Measurements from ENCODE around the gene CPZ. TPM values are rescaled to one million over a fixed set of nuclear protein-coding genes. Genes with fewer than 3 reads are reported as not detected.
"Not testable (repeated sequence)": the region's sequence is repeated elsewhere in the genome, so short reads cannot be mapped to it uniquely, and the experiment has no call there.

The CPZ gene
- total RNA-seq, 1 donor from 2014 or later: not detected

DNA sequence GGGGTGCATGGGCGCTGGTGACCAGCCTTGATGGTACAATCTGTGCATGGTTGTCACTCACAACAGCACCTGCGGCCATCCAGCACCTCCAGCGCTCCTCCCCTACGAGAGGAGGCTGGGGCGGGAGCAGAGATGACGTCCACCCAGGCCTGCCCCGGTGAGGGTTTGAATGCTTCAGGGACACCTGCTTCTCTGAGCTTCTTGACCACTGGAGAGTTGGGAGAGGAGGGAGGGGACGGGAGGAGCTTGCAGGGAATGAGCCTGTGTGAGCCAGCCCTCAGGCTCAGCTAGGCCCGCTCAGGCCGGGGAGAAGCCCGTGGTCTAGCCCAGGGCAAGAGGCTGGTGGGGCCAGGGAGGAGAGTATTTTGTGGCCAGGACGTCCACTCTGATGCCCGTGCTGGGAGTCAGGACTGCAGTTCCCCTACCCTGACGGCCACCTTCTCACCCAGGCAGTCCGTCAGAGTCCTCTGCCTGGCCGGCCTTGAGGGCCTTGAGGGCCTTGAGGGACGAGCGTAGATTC is 59.2 kb downstream of the CPZ start:
- Mint-ChIP-seq H3K4me1 (peaks cover 3% of the 10 kb centered on the region), H3K9me3 (peaks cover 2% of the 10 kb centered on the region), H3K4me3 (no peak overlapping the region), H3K36me3 (ENCODE audit: low read depth) (no peaks in the 10 kb centered on the region), H3K27me3 (ENCODE audit: low read depth) (peaks cover 20% of the 10 kb centered on the region), H3K27ac (ENCODE audit: unreplicated experiment) (no peak overlapping the region)
- TF ChIP-seq CTCF (conservative IDR thresholded peaks at IDR 0.05): no peak
- DNase-seq (ENCODE audit: low read depth, low spot score): no peak

DNA sequence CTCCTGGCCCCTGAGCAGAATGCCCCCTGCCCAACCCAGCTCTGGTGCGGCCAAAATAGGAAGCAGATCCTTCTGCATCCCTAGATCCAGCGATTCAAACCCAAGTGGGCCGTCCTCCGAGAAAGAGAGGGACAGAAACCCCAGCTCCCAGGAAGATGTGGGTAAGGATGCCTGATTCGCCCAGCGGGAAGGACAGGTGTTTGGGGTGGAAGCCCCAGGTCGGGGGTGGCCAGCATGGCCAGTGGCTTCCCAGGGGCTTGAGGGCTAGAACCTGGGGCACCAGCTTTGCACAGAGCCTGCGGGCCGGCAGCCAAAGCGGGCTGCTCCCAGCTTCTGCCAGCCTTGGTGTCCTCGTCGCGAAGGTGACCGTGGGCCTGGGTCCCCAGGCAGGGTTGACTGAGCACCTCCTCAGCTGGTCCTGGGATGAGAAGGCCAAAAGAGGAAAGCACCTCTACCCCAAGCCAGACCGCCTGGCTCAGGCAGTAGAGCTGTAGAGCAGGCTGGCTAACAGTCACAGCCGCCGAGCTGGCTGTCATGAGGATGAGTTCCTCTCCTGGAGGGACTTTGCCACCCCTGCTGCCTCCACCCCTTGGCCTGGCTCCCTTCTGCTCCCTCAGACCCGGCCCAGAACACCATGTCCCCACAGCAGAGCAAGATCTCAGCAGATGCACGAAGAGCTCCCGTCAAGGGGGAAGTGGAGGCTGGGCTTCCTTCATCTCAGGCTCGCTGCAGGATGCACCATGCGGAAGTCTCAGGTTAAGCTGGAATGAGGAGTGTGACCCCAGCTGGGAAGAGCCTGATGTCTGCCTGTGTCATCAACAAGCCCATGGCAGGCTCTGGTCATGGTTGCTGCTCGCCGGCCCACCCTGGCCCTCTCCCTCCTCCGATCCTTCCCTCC is 59.9 kb downstream of the CPZ start:
- TF ChIP-seq CTCF (conservative IDR thresholded peaks at IDR 0.05): no peak
- H3K4me3 Mint-ChIP-seq: no peak overlapping the region
- no peaks in the 10 kb centered on the region for H3K36me3 Mint-ChIP-seq (ENCODE audit: low read depth)
- peaks cover 20% of the 10 kb centered on the region for H3K27me3 Mint-ChIP-seq (ENCODE audit: low read depth)
- H3K9me3 Mint-ChIP-seq: peaks cover 2% of the 10 kb centered on the region
- H3K27ac Mint-ChIP-seq (ENCODE audit: unreplicated experiment): no peak overlapping the region
- no peak for DNase-seq (ENCODE audit: low read depth, low spot score)
- H3K4me1 Mint-ChIP-seq: peaks cover 3% of the 10 kb centered on the region

DNA sequence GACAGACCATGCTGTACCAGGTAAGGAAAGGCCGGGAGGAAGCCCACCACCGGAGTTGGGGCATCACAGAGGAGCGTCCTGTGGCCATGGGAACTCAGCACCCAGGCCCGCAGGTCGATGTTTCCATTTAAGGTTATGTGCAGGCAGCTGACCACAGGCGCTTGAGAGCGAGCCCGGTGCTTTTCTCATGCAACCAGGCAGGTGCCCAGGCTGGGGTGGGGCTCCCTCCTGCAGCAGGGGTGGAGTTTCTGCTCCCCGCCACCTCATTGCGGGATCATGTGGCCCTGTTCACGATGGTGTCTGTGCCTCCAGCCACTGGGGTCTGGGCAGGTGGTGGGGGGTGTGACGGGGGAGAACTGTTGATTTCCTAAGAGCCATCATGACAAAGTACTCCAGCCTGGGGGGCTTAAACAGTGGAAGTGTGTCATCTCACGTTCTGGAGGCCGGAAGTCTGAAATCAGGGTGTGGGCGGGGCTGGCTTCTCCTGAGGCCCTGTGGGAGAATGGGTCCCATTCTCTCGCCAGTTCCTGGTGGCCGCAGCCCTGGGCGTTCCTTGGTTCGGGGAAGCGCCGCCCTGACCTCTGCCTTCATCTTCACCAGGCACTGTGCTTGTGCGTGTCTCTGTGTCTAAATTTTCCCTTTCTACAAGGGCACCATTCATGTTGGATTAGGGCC is 60.9 kb downstream of the CPZ start:
- peaks cover 2% of the 10 kb centered on the region for H3K9me3 Mint-ChIP-seq
- no peak for DNase-seq (ENCODE audit: low read depth, low spot score)
- peaks cover 3% of the 10 kb centered on the region for H3K4me1 Mint-ChIP-seq
- no peak overlapping the region for H3K4me3 Mint-ChIP-seq
- no peak for TF ChIP-seq CTCF (conservative IDR thresholded peaks at IDR 0.05)
- no peaks in the 10 kb centered on the region for H3K36me3 Mint-ChIP-seq (ENCODE audit: low read depth)
- no peak overlapping the region for H3K27ac Mint-ChIP-seq (ENCODE audit: unreplicated experiment)
- H3K27me3 Mint-ChIP-seq (ENCODE audit: low read depth): peaks cover 25% of the 10 kb centered on the region

DNA sequence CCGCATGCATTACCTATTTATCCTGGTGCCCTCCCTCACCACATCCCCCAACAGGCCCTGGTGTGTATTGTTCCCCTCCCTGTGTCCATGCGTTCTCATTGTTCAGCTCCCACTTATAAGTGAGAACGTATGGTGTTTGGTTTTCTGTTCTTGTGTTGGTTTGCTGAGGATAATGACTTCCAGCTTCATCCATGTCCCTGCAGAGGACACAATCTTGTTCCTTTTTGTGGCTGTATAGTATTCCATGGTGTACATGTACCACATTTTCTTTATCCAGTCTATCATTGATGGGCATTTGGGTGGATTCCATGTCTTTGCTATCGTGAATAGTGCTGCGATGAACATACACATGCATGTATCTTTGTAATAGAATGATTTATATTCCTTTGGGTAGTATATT is 61.6 kb downstream of the CPZ start:
- peaks cover 23% of the 10 kb centered on the region for H3K27me3 Mint-ChIP-seq (ENCODE audit: low read depth)
- H3K9me3 Mint-ChIP-seq; H3K27ac Mint-ChIP-seq (ENCODE audit: unreplicated experiment); H3K4me1 Mint-ChIP-seq; H3K36me3 Mint-ChIP-seq (ENCODE audit: low read depth); H3K4me3 Mint-ChIP-seq; DNase-seq (ENCODE audit: low read depth, low spot score): not testable (repeated sequence)

DNA sequence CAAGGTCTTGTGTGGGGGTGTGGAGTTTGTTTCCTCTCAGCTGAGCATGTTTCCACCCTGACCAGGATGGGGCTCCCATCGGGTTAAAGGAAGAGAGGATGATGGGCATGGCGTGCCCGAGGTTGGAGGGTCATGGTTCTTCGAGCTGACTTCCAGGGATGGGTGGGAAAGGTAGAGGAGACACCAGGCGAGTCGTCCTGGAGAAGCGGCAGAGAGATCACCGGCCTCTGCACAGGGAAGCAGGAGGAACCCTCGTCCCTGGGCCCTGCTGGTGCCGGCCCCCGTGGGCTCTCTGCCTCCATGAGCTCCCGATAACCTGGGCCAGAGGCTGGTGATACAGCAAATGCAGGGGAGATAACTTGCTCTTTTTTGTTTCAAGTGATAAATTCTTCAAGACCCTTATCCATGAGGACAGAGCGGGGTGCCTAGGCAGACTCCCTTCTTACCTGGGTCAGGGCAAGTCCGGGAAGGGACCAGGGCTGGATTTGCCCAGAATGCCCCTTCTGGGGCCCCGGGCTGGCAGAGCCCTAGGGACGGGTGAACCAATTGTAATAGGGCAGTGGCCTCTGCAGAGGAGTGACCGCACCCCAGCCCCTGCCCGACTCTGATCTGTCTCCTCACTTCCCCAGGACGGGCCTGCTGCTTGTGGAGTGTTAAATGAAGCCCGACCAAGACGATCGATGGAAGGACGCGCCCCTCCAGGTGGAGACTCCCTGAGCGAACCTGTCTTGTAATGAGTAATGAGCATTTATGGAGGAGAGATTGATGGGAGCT is 63.0 kb downstream of the CPZ start:
- Mint-ChIP-seq H3K4me3 (no peak overlapping the region), H3K9me3 (peaks cover 2% of the 10 kb centered on the region), H3K4me1 (no peaks in the 10 kb centered on the region), H3K27me3 (ENCODE audit: low read depth) (peaks cover 22% of the 10 kb centered on the region), H3K27ac (ENCODE audit: unreplicated experiment) (no peak overlapping the region), H3K36me3 (ENCODE audit: low read depth) (no peaks in the 10 kb centered on the region)
- no peak for DNase-seq (ENCODE audit: low read depth, low spot score)
- no peak for TF ChIP-seq CTCF (conservative IDR thresholded peaks at IDR 0.05)
